ENCODE measurements around the gene PPP6C. TPM values are rescaled to one million over a fixed set of nuclear protein-coding genes. Genes with fewer than 3 reads are reported as not detected.

PPP6C gene
- polyA plus RNA-seq, 3 donors from 2014 or later = 34.3 to 48.2 (median 46.9) TPM

DNA sequence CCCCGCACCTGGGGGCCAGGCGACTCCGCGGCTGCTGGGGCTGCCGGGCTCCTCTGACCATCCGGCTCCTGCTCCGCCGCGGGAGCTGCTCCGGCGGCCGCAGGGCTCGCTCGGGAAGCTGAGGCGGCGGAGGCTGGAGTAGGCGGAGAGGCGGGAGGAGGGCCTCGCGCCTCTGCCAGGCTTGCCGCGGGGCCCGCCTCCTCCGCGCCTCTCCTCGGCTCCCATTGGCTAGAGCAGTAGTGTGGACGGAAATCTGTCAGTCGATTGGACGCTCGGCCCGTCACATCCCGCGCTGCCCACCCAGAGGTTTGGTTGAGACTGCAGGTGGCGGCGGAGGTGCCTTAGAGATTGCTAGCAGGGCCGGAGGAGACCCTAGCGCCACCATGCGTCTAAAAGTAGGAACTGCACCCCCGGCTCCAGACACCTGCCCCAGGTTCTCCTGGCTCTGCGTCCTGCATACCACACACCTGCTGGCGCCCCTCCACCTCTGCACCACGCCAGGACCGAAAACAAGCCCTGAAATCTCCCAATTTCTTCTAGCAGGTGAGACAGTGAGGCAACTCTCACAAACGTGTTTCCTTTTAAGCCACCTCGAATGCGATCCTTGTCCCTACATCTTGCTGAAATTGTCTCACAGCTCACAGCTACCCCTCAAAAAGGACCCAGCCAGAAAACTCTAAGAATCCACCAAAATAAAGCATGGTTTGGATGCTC lies 46.1 kb downstream of the PPP6C start, which contains the start of gene SCAI:
TSS of gene SCAI (minus strand) at position 152 of the 714 bp plus-strand sequence. CDS start at position 61, 91 bp downstream.
- H3K4me1 Mint-ChIP-seq = peaks cover 14 to 35% of the 10 kb centered on the region in 2 donors
- peaks cover 0 to 6% (median 6%) of the 10 kb centered on the region in 3 donors for H3K36me3 Mint-ChIP-seq
- H3K27ac Mint-ChIP-seq = peak within 1 kb of the TSS; percentile 73 to 96 (median 86)
- H3K27me3 Mint-ChIP-seq (ENCODE audit: low read depth in 3 of 3) = peaks cover 5 to 9% (median 7%) of the 10 kb centered on the region in 3 donors
- DNase-seq = peak; percentile 98 to 99 (median 98)
- H3K9me3 Mint-ChIP-seq = no peaks in the 10 kb centered on the region
- H3K4me3 Mint-ChIP-seq = peak within 1 kb of the TSS; percentile 90 to 98 (median 93)

DNA sequence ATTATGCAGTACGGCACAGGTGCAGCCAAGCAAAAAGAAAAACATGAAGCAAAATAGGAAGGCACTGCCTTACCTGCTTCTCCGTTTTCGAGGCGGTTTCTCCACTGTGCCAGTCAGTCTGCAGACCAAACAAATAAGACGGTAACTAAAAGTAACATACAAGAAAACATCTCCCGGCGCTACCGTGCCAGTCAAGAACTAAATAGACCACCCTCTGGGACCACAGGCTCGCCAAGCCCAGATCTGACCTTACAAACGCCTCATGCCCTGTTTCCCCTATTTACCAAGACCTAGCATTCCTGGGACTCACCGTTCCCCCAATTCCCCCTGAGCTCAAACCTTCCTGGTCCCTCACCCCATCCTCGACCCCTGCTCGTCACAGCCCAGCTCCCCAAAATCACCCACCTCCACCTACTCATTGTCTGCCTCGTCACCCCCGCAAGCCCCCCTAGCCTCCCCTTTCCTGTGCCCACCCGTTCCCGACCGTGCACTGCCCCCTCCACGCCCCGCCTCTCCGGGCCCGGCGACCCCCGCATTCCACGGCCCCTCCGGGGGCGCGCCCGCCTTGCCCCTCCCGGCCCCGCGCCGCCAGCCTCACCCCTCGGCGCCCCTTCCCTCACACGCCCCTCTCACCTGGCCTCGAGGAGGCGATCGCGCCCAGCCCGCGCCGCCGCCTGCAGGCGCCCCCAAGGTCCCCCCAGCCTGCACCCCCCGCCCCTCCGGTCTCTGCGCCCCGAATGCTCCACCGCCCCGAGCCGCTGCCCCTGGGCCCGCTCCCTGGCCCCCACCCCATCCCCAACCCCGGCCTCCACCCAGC lies 46.8 kb downstream of the PPP6C start:
- Mint-ChIP-seq H3K4me1 (peaks cover 14 to 35% of the 10 kb centered on the region in 2 donors), H3K9me3 (no peaks in the 10 kb centered on the region), H3K27me3 (ENCODE audit: low read depth in 3 of 3) (peaks cover 5 to 9% (median 7%) of the 10 kb centered on the region in 3 donors), H3K36me3 (peaks cover 0 to 6% (median 6%) of the 10 kb centered on the region in 3 donors), H3K4me3 (peak overlapping the region; percentile 90 to 98 (median 93)), H3K27ac (peak overlapping the region; percentile 73 to 96 (median 86))
- DNase-seq = peak in 1 of 3 donors; percentile 7

DNA sequence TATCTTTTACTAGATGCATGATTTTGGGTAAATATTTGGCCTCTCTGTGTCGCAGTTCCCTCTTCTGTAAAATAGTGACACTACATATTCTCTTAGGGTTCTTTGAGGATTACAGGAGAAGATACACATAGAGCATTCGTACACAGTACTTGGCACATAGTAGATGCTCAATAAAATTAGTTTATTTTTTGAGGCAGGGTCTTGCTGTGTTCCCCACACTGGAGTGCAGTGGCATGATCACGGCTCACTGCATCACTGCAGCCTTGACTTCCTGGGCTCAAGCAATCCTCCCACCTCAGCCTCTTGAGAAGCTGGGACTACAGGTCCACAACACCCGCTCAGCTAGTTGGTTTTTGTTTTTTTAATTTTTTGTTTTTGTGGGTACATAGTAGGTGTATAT lies 47.9 kb downstream of the PPP6C start:
- H3K27ac Mint-ChIP-seq = no peak overlapping the region
- H3K36me3 Mint-ChIP-seq = peaks cover 0 to 6% (median 6%) of the 10 kb centered on the region in 3 donors
- H3K9me3 Mint-ChIP-seq = no peaks in the 10 kb centered on the region
- no peak for DNase-seq
- peaks cover 5 to 9% (median 7%) of the 10 kb centered on the region in 3 donors for H3K27me3 Mint-ChIP-seq (ENCODE audit: low read depth in 3 of 3)
- peaks cover 14 to 35% of the 10 kb centered on the region in 2 donors for H3K4me1 Mint-ChIP-seq
- peak overlapping the region; percentile 90 to 98 (median 93) for H3K4me3 Mint-ChIP-seq

DNA sequence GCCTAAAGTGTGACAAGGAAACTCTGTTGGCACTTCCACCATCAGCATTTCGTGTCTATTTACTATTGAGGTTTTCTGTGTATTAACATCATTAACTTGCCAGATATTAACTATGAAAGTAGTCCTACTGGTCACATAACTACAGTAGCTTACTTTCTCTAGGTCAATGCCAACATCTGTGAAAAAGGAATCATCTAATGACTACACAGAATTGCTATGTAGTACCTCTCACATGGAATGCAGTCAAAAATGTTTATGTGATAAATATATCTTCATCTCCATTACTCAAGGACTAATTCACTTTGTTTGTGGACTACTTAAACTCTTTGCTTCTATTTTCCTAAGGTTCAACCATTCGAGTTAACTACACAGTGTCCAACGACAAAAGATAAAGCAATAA lies 48.4 kb downstream of the PPP6C start:
- Mint-ChIP-seq H3K9me3 (no peaks in the 10 kb centered on the region), H3K27ac (no peak overlapping the region), H3K4me1 (peaks cover 14 to 35% of the 10 kb centered on the region in 2 donors), H3K27me3 (ENCODE audit: low read depth in 3 of 3) (peaks cover 5 to 9% (median 7%) of the 10 kb centered on the region in 3 donors), H3K4me3 (no peak overlapping the region), H3K36me3 (peaks cover 0 to 6% (median 6%) of the 10 kb centered on the region in 3 donors)
- no peak for DNase-seq

DNA sequence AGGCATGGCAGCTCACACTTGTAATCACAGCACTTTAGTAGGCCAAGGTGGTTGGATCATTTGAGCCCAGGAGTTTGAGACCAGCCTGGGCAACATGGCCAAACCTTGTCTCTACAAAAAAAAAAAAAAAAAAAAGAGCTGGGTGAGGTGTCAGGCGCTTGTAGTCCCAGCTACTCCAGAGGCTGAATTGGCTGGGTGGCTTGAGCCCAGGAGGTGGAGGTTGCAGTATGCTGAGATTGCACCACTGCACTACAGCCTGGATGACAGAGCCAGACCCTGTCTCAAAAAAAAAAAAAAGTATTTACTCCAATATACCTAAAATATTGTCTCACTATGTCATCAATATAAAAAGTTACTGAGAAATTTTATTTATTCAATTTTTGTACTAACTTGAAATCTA lies 49.0 kb downstream of the PPP6C start:
- H3K9me3 Mint-ChIP-seq = no peaks in the 10 kb centered on the region
- peaks cover 5 to 9% (median 7%) of the 10 kb centered on the region in 3 donors for H3K27me3 Mint-ChIP-seq (ENCODE audit: low read depth in 3 of 3)
- no peak for DNase-seq
- H3K36me3 Mint-ChIP-seq = peaks cover 0 to 6% (median 6%) of the 10 kb centered on the region in 3 donors
- H3K27ac Mint-ChIP-seq = no peak overlapping the region
- H3K4me3 Mint-ChIP-seq = no peak overlapping the region
- H3K4me1 Mint-ChIP-seq = peaks cover 14 to 35% of the 10 kb centered on the region in 2 donors

DNA sequence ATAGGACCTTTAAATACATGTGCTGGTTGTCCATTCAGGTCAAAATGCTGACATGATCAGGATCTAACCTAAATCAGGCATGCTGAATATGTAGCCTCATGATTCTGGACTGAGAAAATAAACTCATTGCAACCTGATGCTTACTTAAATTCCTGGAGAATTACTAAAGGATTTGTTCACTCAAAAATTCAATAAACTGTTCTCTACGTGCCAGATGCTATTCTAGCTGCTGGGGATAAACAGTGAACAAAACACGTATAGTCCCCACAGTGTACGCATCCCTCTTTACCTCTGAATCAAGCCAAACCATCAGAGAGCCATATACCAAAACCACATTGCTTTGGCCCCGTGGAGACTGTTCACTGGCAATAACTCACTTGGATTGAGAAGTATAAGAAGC lies 52.4 kb downstream of the PPP6C start:
- no peak overlapping the region for H3K27ac Mint-ChIP-seq
- H3K36me3 Mint-ChIP-seq = peaks cover 0 to 13% (median 9%) of the 10 kb centered on the region in 3 donors
- no peak for DNase-seq
- no peaks in the 10 kb centered on the region for H3K27me3 Mint-ChIP-seq (ENCODE audit: low read depth in 3 of 3)
- H3K9me3 Mint-ChIP-seq = no peaks in the 10 kb centered on the region
- H3K4me1 Mint-ChIP-seq = peaks cover 10 to 37% of the 10 kb centered on the region in 2 donors
- H3K4me3 Mint-ChIP-seq = no peak overlapping the region

DNA sequence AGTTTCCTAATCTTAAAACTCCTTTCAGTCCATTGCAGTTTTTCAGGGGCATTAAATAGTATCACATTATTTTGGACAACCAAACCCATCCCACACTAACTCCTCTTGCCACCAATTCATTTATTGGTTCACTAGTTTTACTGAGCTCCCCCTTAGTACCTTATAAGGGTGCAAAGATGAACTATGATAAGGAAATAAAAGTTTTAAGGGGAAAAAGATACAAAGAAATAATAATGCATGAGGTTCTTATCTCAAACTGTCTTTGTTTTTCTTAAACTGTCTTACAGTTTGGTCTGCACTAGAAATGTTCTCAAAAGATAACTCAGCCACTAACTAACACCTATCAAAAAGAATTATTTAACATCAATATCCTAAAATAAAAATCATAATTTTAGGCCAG lies 54.6 kb downstream of the PPP6C start:
- H3K36me3 Mint-ChIP-seq = peaks cover 0 to 13% (median 9%) of the 10 kb centered on the region in 3 donors
- no peak for DNase-seq
- H3K4me3 Mint-ChIP-seq = no peak overlapping the region

DNA sequence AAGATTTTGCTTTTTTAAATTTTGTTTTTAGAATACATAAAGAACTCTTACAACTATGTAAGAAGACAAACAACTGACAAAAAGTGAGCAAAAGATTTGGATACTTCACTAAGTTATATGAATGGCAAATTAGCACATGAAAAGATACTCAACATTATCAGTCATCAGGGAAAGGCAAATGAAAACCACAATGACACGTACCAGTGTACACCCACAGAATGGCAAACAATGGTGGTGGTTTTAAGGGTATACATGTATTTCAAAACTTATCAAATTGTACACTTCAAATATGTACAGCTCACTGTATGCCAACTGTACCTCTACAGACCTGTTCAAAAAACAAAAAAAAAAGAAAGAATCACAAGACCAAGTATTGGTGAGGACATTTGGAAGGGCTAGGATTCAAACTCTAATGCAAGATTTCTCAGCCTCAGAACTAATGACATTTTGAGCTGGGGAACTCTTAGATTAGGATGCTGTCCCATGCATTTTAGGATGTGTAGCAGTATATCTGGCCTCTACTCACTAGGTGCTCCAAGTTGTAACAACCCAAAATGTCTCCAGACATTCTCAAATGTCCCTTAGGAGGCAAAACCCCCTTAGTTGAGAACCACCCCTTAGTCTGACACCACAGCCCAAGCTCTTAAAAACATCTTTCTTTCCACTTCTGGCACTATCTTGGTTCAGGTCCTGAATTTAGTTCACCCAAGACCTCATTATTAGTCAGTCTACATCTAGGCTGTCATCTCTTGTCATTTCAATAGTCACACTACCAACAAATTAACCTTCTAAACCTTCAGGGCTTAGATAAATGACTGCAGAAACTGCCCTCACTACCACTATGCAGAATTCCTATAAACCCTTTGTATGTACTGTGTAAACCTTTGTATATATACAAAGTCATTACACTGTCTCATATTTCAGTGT lies 55.9 kb downstream of the PPP6C start:
- H3K36me3 Mint-ChIP-seq = peaks cover 0 to 7% (median 3%) of the 10 kb centered on the region in 3 donors
- no peaks in the 10 kb centered on the region for H3K9me3 Mint-ChIP-seq
- H3K4me1 Mint-ChIP-seq = peaks cover 7 to 17% of the 10 kb centered on the region in 2 donors
- peak overlapping the region in 3 of 6 donors; percentile 5 to 37 (median 8) for H3K27ac Mint-ChIP-seq
- H3K4me3 Mint-ChIP-seq = no peak overlapping the region
- DNase-seq = no peak
- no peaks in the 10 kb centered on the region for H3K27me3 Mint-ChIP-seq (ENCODE audit: low read depth in 3 of 3)

More for the DNA sequence above, 54.6 kb downstream of the PPP6C start:
- Mint-ChIP-seq H3K27me3 (ENCODE audit: low read depth in 3 of 3) (no peaks in the 10 kb centered on the region), H3K27ac (no peak overlapping the region), H3K9me3 (no peaks in the 10 kb centered on the region), H3K4me1 (peaks cover 7 to 25% of the 10 kb centered on the region in 2 donors)

DNA sequence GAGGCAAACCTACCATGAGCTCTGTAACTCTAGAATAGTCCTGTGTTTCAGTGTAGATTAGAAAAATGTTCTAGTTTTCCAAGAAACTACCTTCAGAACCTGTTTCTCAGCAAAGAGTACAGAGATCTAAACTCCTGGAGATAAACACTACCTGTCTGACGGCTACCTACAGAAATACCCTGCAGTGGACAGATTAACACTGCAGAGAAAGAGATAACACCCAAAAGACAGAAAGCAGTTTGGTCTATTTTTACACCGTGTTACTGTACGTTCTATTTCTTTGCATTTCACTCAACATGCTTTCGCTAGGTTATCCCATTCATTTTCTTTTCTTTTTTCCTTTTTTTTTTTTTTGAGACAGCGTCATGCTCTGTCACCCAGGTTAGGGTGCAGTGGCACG lies 57.8 kb downstream of the PPP6C start:
- Mint-ChIP-seq H3K4me1 (peaks cover 14 to 24% of the 10 kb centered on the region in 2 donors), H3K4me3 (no peak overlapping the region), H3K9me3 (no peaks in the 10 kb centered on the region)

DNA sequence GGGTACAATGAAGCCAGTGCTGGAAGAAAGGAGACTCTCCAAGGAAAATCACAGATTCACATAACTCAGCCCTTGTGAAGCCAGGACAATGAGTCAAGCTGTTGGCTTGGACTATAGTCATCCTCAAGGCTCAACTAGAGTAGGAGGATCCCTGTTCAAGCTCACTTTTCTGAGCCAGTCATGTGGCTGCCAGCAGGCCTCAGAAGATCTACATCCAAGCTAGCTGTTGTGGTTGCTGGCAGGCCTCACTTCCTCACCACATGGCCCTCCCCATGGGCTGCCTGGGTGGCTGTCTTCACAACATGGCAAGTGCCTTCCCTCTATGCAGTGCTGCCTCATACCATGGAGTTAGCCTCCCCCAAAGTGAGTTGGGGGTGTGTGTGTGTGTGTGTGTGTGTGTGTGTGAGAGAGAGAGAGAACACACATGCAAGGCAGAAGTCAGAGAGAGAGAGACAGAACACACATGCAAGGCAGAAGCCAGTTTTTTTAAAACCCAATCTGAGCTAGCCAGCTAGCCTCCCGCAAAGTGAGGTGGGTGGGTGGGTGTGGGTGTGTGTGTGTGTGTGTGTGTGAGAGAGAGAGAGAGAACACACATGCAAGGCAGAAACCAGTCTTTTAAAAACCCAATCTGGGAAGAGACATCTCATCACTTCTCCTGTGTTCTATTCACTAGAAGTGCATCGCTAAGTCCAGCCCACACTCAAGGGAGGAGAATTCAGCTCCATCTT lies 63.4 kb downstream of the PPP6C start:
- Mint-ChIP-seq H3K9me3 (no peaks in the 10 kb centered on the region), H3K36me3 (peaks cover 0 to 4% (median 0%) of the 10 kb centered on the region in 3 donors)

More for the DNA sequence above, 57.8 kb downstream of the PPP6C start:
- peaks cover 0 to 7% (median 3%) of the 10 kb centered on the region in 3 donors for H3K36me3 Mint-ChIP-seq
- DNase-seq = no peak
- H3K27me3 Mint-ChIP-seq (ENCODE audit: low read depth in 3 of 3) = no peaks in the 10 kb centered on the region
- H3K27ac Mint-ChIP-seq = no peak overlapping the region

DNA sequence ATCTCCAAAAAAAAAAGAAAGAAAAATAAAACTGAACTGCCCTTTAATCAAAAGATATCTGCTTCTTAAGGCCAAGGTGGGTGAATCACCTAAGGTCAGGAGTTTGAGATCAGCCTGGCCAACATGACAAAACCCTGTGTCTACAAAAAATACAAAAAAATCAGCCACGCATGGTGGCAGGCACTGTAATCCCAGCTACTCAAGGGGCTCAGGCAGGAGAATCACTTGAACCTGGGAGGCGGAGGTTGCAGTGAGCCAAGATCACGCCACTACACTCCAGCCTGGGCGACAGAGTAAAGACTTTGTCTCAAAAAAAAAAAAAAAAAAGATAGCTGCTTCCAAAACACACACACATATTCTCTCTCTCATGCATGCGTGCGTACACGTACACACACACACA lies 64.1 kb downstream of the PPP6C start:
- no peaks in the 10 kb centered on the region for H3K9me3 Mint-ChIP-seq
- peaks cover 0 to 4% (median 0%) of the 10 kb centered on the region in 3 donors for H3K36me3 Mint-ChIP-seq
- no peak for DNase-seq
- peaks cover 2 to 8% (median 5%) of the 10 kb centered on the region in 3 donors for H3K27me3 Mint-ChIP-seq (ENCODE audit: low read depth in 3 of 3)
- H3K27ac Mint-ChIP-seq = peak overlapping the region; percentile 86 to 97 (median 92)
- H3K4me3 Mint-ChIP-seq = peak overlapping the region in 3 of 5 donors; percentile 73 to 82 (median 78)
- H3K4me1 Mint-ChIP-seq = peaks cover 30 to 42% of the 10 kb centered on the region in 2 donors

More for the DNA sequence above, 63.4 kb downstream of the PPP6C start:
- peak overlapping the region; percentile 66 to 82 (median 76) for H3K4me3 Mint-ChIP-seq
- H3K27me3 Mint-ChIP-seq (ENCODE audit: low read depth in 3 of 3) = peaks cover 2 to 8% (median 5%) of the 10 kb centered on the region in 3 donors
- peaks cover 30 to 37% of the 10 kb centered on the region in 2 donors for H3K4me1 Mint-ChIP-seq
- peak; percentile 83 to 89 (median 87) for DNase-seq
- H3K27ac Mint-ChIP-seq = peak overlapping the region; percentile 86 to 97 (median 92)

DNA sequence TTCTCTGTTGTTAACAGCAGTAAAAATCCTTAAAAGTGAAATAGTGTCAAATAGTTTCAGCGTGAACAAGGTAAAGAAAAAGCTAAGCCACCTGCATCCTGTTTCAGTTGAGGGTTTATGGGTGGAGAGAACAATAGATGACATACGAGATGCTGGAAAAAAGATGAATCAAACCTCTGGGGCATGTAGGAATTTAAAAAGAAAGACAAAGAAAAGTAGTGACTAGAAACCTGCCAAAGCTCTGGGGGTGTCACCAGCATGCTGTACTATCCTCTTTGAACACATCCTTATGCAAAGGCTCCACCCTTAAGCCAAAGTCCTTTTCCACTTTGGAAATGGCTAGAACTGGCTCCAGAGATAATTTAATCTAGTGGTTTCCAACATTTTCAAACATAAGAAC lies 68.5 kb downstream of the PPP6C start:
- Mint-ChIP-seq H3K4me1 (peaks cover 16 to 35% of the 10 kb centered on the region in 2 donors), H3K36me3 (peaks cover 0 to 8% (median 0%) of the 10 kb centered on the region in 3 donors)
- DNase-seq = no peak

More for the DNA sequence above, 68.5 kb downstream of the PPP6C start:
- Mint-ChIP-seq H3K9me3 (no peaks in the 10 kb centered on the region), H3K27ac (peak overlapping the region in 1 of 6 donors; percentile 50), H3K4me3 (no peak overlapping the region), H3K27me3 (ENCODE audit: low read depth in 3 of 3) (peaks cover under 1 to 3% (median 1%) of the 10 kb centered on the region in 3 donors)

Data from immature natural killer cell (primary cell).